Activated CD4-positive, alpha-beta T cell treated with anti-CD3 and anti-CD28 coated beads, Interleukin-2, amount 50 U/mL, for 16 hours (primary cell): ENCODE data around the gene HAT1.

Experiments used
- DNase-seq: peaks from one replicate; pipeline ENCODE4 v3.0.0-alpha.2; 2020

Gene HAT1

DNA sequence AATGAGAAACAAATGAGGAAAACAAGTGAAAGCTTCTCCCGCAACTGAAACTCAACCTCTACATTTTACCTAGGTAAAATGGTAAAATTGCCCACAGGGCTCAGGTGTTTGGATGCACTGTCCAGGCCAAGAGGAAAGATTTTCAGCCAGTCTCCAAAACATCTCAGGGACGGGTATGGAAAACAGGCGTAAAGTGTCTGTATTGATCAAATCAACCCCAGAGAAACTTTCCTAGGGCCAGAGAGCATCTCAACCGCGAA lies 361 bp upstream of the HAT1 start:
- DNase-seq = no peak

- DNase-seq = no peak
These were observed 945 bp downstream of the HAT1 start for GRCh38 chr2:171923206-171923605.

DNA sequence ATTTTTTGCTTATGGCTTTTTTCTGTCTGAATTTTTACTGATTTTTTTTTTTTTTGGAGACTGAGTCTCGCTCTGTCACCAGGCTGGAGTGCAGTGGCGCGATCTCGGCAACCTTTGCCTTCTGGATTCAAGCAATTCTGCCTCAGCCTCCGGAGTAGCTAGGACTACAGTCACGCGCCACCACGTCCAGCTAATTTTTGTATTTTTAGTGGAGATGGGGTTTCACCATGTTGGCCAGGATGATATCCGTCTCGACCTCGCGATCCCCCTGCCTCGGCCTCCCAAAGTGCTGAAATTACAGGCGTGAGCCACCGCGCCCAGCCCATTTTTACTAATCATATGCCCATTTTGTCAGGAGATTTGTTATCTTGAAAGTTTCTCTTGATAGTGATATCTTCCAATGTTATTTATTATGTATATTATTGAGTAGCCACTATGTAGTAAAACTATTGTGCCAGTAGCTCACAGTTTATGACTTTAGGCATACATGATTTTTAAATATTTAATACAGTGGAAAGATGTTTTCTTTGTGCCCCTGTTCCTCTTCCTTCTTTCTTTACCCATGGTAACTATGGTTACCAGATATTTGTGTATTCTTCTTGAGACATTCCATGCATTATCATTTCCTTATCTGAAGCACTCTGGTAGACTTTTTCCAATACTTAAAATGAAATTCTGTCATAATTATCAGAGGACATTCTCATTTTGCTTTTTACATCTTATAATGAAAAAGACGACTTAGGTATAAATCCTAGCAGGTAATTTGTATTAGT lies 2.1 kb downstream of the HAT1 start:
- no peak for DNase-seq

GRCh38 chr2:171930385-171930784 lies 8.1 kb downstream of the HAT1 start:
- DNase-seq = no peak

GRCh38 chr2:171939058-171939742 lies 16.9 kb downstream of the HAT1 start:
- no peak for DNase-seq

DNA sequence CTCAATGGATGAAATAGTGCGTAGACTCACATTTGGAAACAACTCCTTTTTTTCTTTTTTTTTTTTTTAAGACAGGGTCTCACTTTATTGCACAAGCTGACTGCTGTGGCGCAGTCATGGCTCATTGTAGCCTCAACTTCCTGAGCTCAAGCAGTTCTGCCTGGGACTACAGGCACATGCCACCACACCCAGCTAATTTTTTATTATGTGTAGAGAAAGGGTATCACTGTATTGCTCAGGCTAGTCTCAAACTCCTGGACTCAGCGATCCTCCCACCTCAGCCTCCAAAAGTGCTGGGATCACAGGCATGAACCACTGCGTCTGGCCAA lies 17.4 kb downstream of the HAT1 start:
- DNase-seq = no peak

GRCh38 chr2:171941316-171941699 lies 19.0 kb downstream of the HAT1 start:
- no peak for DNase-seq

GRCh38 chr2:171943869-171944268 lies 21.6 kb downstream of the HAT1 start:
- DNase-seq = no peak

GRCh38 chr2:171952276-171952675 lies 30.0 kb downstream of the HAT1 start:
- no peak for DNase-seq

DNA sequence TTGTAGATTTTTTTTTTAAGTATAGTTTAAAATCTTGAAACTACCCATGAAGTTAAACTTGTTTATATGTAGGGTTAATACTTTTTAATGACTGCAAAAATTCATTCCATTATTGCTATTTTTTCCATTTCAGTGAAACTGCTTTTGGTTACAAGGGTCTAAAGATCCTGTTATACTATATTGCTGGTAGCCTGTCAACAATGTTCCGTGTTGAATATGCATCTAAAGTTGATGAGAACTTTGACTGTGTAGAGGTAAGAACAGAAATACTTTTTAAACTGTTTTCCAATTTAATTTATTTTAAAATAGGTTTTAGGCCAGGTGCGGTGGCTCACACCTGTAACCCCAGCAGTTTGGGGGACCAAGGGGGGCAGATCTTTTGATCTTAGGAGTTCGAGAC lies 30.5 kb downstream of the HAT1 start:
- DNase-seq = no peak

DNA sequence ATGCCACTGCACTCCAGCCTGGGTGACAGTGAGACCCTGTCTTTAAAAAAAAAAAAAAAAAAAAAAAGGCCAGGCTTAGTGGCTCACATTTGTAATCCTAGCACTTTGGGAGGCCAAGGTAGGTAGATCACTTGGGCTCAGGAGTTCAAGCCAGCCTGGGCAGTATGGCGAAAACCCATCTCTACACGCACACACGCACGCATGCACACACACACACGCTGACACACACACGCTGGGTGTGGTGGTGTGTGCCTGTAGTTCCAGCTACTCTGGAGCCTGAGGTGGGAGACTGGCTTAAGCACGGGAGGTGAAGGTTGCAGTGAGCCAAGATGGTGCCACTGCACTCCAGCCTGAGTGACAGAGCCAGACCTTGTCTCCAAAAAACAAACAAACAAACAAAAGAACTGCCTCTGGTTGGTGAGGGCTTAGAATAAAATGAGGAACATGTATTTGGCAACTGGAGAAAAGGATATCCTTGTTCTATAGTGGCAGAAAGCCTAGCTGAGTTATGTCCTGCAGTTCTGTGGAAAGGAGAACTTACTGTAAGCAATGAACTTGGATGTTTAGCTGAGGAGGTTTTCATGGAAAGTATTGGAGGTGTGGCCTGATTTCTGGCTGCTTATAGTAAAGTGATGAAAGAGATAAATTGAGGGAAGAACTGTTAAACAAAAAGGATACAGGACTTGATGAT lies 34.0 kb downstream of the HAT1 start:
- no peak for DNase-seq

- no peak for DNase-seq
These were observed 34.8 kb downstream of the HAT1 start for GRCh38 chr2:171957061-171957460.

- DNase-seq = no peak
These were observed 36.2 kb downstream of the HAT1 start for GRCh38 chr2:171958475-171958874.

DNA sequence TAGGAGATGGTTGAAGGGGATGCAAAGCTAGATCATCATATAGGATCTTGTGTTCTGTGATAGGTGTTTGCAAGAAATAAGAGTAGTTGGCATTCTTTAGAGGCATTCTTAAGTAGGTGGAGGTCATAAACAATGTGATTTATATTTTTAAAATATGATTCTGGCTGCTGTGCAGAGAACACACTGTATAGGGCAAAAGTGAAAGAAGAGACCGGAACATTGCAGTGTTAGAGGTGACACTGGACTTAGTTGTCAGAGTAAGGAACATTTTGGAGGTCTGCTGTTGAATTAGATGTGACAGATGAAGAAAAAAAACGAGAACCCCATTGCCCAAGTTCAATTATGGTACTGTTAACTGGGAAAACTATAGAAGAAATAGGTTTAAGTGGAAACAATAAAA lies 37.7 kb downstream of the HAT1 start:
- no peak for DNase-seq

DNA sequence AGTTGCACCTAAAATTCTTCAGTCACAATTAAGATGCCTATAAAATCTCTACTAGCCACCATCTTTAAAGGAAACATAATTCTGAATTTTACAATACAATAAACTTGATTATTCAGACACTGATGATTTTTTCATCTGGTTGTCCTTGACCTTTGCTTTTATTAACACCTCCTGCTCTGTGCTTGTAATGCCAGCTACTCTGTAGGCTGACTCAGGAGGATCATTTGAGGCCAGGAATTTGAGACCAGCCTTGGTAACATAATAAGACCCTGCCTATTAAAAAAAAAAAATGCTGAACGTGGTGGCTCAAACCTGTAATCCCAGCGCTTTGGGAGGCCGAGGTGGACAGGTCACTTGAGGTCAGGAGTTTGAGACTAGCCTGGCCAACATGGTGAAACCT lies 38.3 kb downstream of the HAT1 start:
- DNase-seq = no peak

DNA sequence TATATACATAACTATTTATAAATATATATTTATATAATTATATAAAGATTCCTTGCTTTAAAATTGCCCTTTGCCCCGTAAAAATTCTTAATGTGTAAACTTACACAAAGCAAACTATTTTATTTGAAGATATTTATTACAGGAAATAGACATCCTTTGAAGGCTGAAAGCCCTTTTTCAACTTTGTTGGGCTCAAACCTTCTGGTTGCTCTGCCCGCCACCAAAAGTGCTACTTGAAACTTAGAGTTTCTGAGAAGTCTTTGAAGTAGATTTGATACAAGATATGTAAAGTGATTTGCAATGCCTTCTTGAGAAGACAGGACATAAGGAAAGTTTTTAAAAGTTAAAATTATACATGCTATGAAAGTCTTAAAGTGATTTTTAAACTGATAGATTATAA lies 40.9 kb downstream of the HAT1 start:
- DNase-seq = peak; percentile 20

DNA sequence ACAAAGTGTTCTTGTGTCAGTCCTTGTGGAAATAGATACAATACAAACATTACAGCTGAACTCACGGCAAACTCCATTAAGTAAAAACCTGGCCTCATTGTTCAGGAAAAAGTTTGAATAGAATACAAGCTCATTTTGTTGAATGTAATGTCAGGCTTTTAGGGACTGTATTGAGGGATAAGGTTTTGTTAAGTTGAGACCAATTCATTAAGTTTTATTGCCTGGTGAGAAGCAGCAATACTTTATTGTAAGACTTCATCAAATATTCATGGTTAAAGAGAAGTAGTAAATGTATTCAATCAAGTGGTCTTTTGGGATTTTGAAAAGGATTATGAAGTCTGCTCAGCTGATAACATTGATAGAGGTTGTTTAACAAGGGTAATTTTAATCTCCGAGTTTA lies 42.0 kb downstream of the HAT1 start:
- no peak for DNase-seq

GRCh38 chr2:171965238-171965637 lies 43.0 kb downstream of the HAT1 start:
- no peak for DNase-seq

DNA sequence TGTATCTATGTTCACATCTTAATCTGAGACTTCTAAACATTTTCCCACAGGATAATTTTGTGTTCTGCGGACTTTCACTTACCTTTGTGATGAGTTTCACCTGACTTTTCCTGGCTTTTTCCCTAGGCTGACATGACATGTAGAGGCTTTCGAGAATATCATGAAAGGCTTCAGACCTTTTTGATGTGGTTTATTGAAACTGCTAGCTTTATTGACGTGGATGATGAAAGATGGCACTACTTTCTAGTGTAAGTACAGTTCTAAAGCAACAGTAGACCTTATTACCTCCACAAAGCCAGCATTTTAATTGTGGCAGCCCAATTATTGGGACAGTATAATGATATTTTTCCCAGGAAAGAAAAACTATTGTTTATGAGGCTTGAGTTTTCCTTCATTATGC lies 43.4 kb downstream of the HAT1 start:
- DNase-seq = no peak

DNA sequence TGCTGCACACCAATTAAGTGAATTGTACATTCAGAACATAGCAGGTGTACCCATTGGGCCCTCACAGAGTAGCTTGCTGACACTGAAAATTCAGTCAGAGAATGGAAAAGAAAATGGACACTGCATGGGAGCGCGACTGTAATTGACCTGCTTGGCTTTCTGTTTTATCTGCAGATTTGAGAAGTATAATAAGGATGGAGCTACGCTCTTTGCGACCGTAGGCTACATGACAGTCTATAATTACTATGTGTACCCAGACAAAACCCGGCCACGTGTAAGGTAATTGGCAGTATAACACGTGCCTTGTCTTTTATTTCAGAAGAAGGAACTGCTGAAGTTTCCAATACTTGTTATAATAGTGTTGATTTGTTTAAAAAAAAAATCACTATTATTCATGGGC lies 44.0 kb downstream of the HAT1 start:
- no peak for DNase-seq

- DNase-seq = no peak
These were observed 44.4 kb downstream of the HAT1 start for GRCh38 chr2:171966688-171967087.

DNA sequence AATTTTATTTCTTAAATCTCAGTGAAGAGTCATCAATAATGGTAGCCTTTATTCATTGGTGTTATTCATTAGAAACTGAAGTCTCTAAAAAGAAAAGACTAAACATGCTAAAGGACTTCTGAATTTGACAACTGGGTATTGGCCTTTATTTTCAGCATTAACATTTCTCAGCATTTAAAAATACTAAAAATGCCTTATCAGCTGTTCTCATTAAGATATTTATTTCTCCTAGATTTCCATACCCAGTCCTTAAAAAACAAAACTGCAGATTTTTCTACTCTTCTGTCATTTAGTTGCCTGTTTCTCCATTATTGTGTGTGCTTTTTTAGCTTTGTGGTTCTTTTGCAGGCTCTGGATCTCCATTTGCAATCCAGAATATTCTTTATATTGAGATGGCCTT lies 46.2 kb downstream of the HAT1 start:
- DNase-seq = no peak

DNA sequence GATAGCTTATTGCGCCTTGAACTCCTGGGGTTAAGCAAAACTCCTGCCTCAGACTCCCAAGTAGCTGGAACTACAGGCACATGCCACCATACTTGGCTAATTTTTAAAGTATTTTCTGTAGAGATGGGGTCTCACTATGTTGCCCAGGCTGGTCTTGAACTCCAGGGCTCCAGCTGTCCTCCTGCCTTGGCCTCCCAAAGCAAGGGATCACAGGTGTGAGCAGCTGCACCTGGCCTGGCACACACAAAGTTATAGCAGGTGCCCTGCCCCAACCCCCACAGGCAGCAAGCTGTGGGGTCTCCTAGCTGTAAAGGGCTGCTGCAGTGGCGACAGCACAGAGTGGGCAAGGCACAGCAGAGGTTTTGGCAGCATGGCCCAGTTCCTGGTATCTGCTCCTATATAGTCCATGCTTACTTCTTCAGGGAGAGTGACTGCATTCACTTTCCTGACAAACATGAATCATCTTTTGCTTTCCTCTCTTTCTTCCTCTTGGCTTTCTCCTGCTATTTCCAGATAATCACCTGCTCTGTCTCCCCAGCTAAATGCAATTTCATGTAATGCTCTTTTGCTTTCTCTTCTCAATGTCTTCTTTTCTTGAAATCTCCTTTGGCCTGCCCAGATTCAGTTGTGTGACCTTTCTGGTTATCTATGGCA lies 50.2 kb downstream of the HAT1 start:
- no peak for DNase-seq

- no peak for DNase-seq
These were observed 56.8 kb downstream of the HAT1 start for GRCh38 chr2:171979103-171979502.
